ENCODE measurements around the gene SMARCA4.
"Not testable (repeated sequence)": the region's sequence is repeated elsewhere in the genome, so short reads cannot be mapped to it uniquely, and the experiment has no call there.

The SMARCA4 gene

GRCh38 chr19:11070123-11070522 lies 109.3 kb downstream of the SMARCA4 start:
- peaks cover 7% of the 10 kb centered on the region for H3K9me3 ChIP-seq (ENCODE audit: control insufficient read depth, low read length)
- peaks cover 26% of the 10 kb centered on the region for H3K36me3 ChIP-seq (ENCODE audit: control insufficient read depth, insufficient read depth, low read length)
- WGBS, 2 experiments (ENCODE audit: insufficient coverage in 2 of 2): 75 to 100% methylated on average over 2 to 3 of the region's 4 CpGs
- H3K4me1 ChIP-seq (ENCODE audit: control insufficient read depth, insufficient read depth, low read length, poor library complexity, severe bottlenecking): no peaks in the 10 kb centered on the region
- no peak overlapping the region for H3K4me3 ChIP-seq (ENCODE audit: extremely low read depth, insufficient read depth, low read length, poor library complexity, severe bottlenecking)
- H3K27ac ChIP-seq (ENCODE audit: low read depth, low read length, severe bottlenecking): no peak overlapping the region

GRCh38 chr19:11073568-11073967 lies 112.7 kb downstream of the SMARCA4 start:
- Histone ChIP-seq H3K9me3 (ENCODE audit: control insufficient read depth, low read length) (no peaks in the 10 kb centered on the region), H3K27ac (ENCODE audit: low read depth, low read length, severe bottlenecking) (no peak overlapping the region), H3K4me1 (ENCODE audit: control insufficient read depth, insufficient read depth, low read length, poor library complexity, severe bottlenecking) (no peaks in the 10 kb centered on the region), H3K36me3 (ENCODE audit: control insufficient read depth, insufficient read depth, low read length) (no peaks in the 10 kb centered on the region), H3K4me3 (ENCODE audit: extremely low read depth, insufficient read depth, low read length, poor library complexity, severe bottlenecking) (no peak overlapping the region)
- WGBS, 2 experiments (ENCODE audit: insufficient coverage in 2 of 2): 89 to 98% methylated on average over 4 to 9 of the region's 9 CpGs

GRCh38 chr19:11076792-11077191 lies 116.0 kb downstream of the SMARCA4 start:
- not testable (repeated sequence) for H3K36me3 ChIP-seq (ENCODE audit: control insufficient read depth, insufficient read depth, low read length); H3K4me1 ChIP-seq (ENCODE audit: control insufficient read depth, insufficient read depth, low read length, poor library complexity, severe bottlenecking); H3K4me3 ChIP-seq (ENCODE audit: extremely low read depth, insufficient read depth, low read length, poor library complexity, severe bottlenecking); H3K27ac ChIP-seq (ENCODE audit: low read depth, low read length, severe bottlenecking); H3K9me3 ChIP-seq (ENCODE audit: control insufficient read depth, low read length)
- WGBS, 2 experiments (ENCODE audit: insufficient coverage in 2 of 2): 92 to 100% methylated on average over 7 to 8 of the region's 9 CpGs

- Histone ChIP-seq H3K9me3 (ENCODE audit: control insufficient read depth, low read length) (no peaks in the 10 kb centered on the region), H3K4me1 (ENCODE audit: control insufficient read depth, insufficient read depth, low read length, poor library complexity, severe bottlenecking) (no peaks in the 10 kb centered on the region), H3K36me3 (ENCODE audit: control insufficient read depth, insufficient read depth, low read length) (no peaks in the 10 kb centered on the region), H3K4me3 (ENCODE audit: extremely low read depth, insufficient read depth, low read length, poor library complexity, severe bottlenecking) (no peak overlapping the region), H3K27ac (ENCODE audit: low read depth, low read length, severe bottlenecking) (no peak overlapping the region)
- WGBS, 2 experiments (ENCODE audit: insufficient coverage in 2 of 2): 96 to 98% methylated on average over 8 of the region's 11 CpGs
These were observed 118.1 kb downstream of the SMARCA4 start for GRCh38 chr19:11078893-11079292.

GRCh38 chr19:11079999-11080398 lies 119.2 kb downstream of the SMARCA4 start:
- H3K4me1 ChIP-seq (ENCODE audit: control insufficient read depth, insufficient read depth, low read length, poor library complexity, severe bottlenecking): no peaks in the 10 kb centered on the region
- H3K36me3 ChIP-seq (ENCODE audit: control insufficient read depth, insufficient read depth, low read length): no peaks in the 10 kb centered on the region
- H3K9me3 ChIP-seq (ENCODE audit: control insufficient read depth, low read length): no peaks in the 10 kb centered on the region
- WGBS, 2 experiments (ENCODE audit: insufficient coverage in 2 of 2): 95 to 97% methylated on average over 8 of the region's 9 CpGs
- H3K4me3 ChIP-seq (ENCODE audit: extremely low read depth, insufficient read depth, low read length, poor library complexity, severe bottlenecking): no peak overlapping the region
- H3K27ac ChIP-seq (ENCODE audit: low read depth, low read length, severe bottlenecking): no peak overlapping the region

- peak overlapping the region; percentile 99 for H3K4me3 ChIP-seq (ENCODE audit: extremely low read depth, insufficient read depth, low read length, poor library complexity, severe bottlenecking)
- peaks cover 27% of the 10 kb centered on the region for H3K36me3 ChIP-seq (ENCODE audit: control insufficient read depth, insufficient read depth, low read length)
- H3K4me1 ChIP-seq (ENCODE audit: control insufficient read depth, insufficient read depth, low read length, poor library complexity, severe bottlenecking): peaks cover 21% of the 10 kb centered on the region
- H3K27ac ChIP-seq (ENCODE audit: low read depth, low read length, severe bottlenecking): peak overlapping the region; percentile 98
- WGBS, 2 experiments (ENCODE audit: insufficient coverage in 2 of 2): 100% methylated on average over 1 of the region's 4 CpGs
- H3K9me3 ChIP-seq (ENCODE audit: control insufficient read depth, low read length): no peaks in the 10 kb centered on the region
These were observed 127.2 kb downstream of the SMARCA4 start for GRCh38 chr19:11087870-11088505.

GRCh38 chr19:11088506-11089253 lies 127.8 kb downstream of the SMARCA4 start:
- peak overlapping the region; percentile 99 for H3K4me3 ChIP-seq (ENCODE audit: extremely low read depth, insufficient read depth, low read length, poor library complexity, severe bottlenecking)
- 15 to 22% methylated on average over 6 of the region's 11 CpGs for WGBS, 2 experiments (ENCODE audit: insufficient coverage in 2 of 2)
- peak overlapping the region; percentile 98 for H3K27ac ChIP-seq (ENCODE audit: low read depth, low read length, severe bottlenecking)
- H3K9me3 ChIP-seq (ENCODE audit: control insufficient read depth, low read length): no peaks in the 10 kb centered on the region
- H3K36me3 ChIP-seq (ENCODE audit: control insufficient read depth, insufficient read depth, low read length): peaks cover 34% of the 10 kb centered on the region
- peaks cover 27% of the 10 kb centered on the region for H3K4me1 ChIP-seq (ENCODE audit: control insufficient read depth, insufficient read depth, low read length, poor library complexity, severe bottlenecking)

GRCh38 chr19:11089254-11090013 lies 128.6 kb downstream of the SMARCA4 start, which contains the start of gene LDLR:
TSS of gene LDLR (plus strand) at chr19:11089463. CDS start at chr19:11089549, 86 bp downstream.
- peaks cover 41% of the 10 kb centered on the region for H3K36me3 ChIP-seq (ENCODE audit: control insufficient read depth, insufficient read depth, low read length)
- H3K27ac ChIP-seq (ENCODE audit: low read depth, low read length, severe bottlenecking): peak within 1 kb of the TSS; percentile 98
- 0% methylated on average over 33 to 35 of the region's 43 CpGs for WGBS, 2 experiments (ENCODE audit: insufficient coverage in 2 of 2)
- peak within 1 kb of the TSS; percentile 99 for H3K4me3 ChIP-seq (ENCODE audit: extremely low read depth, insufficient read depth, low read length, poor library complexity, severe bottlenecking)
- H3K4me1 ChIP-seq (ENCODE audit: control insufficient read depth, insufficient read depth, low read length, poor library complexity, severe bottlenecking): peaks cover 34% of the 10 kb centered on the region
- H3K9me3 ChIP-seq (ENCODE audit: control insufficient read depth, low read length): no peaks in the 10 kb centered on the region

- WGBS, 2 experiments (ENCODE audit: insufficient coverage in 2 of 2): 0% methylated on average over 9 to 12 of the region's 15 CpGs
- H3K9me3 ChIP-seq (ENCODE audit: control insufficient read depth, low read length): not testable (repeated sequence)
- Histone ChIP-seq H3K4me3 (ENCODE audit: extremely low read depth, insufficient read depth, low read length, poor library complexity, severe bottlenecking) (peak overlapping the region; percentile 99), H3K27ac (ENCODE audit: low read depth, low read length, severe bottlenecking) (peak overlapping the region; percentile 98), H3K36me3 (ENCODE audit: control insufficient read depth, insufficient read depth, low read length) (peaks cover 46% of the 10 kb centered on the region), H3K4me1 (ENCODE audit: control insufficient read depth, insufficient read depth, low read length, poor library complexity, severe bottlenecking) (peaks cover 39% of the 10 kb centered on the region)
These were observed 129.1 kb downstream of the SMARCA4 start for GRCh38 chr19:11090014-11090263.

- H3K4me3 ChIP-seq (ENCODE audit: extremely low read depth, insufficient read depth, low read length, poor library complexity, severe bottlenecking): peak overlapping the region; percentile 99
- peaks cover 51% of the 10 kb centered on the region for H3K36me3 ChIP-seq (ENCODE audit: control insufficient read depth, insufficient read depth, low read length)
- H3K4me1 ChIP-seq (ENCODE audit: control insufficient read depth, insufficient read depth, low read length, poor library complexity, severe bottlenecking): peaks cover 37% of the 10 kb centered on the region
- H3K9me3 ChIP-seq (ENCODE audit: control insufficient read depth, low read length): no peaks in the 10 kb centered on the region
- WGBS, 2 experiments (ENCODE audit: insufficient coverage in 2 of 2): 0 to 1% methylated on average over 39 to 52 of the region's 64 CpGs
- H3K27ac ChIP-seq (ENCODE audit: low read depth, low read length, severe bottlenecking): peak overlapping the region; percentile 98
These were observed 129.6 kb downstream of the SMARCA4 start for GRCh38 chr19:11090264-11090996.
